Activated T-cell treated with anti-CD3 and anti-CD28 coated beads, Interleukin-2, amount 50 U/mL, for 24 hours (primary cell): ENCODE results near the gene RALY.

Experiments
- DNase-seq: peaks from one replicate; pipeline ENCODE4 v3.0.0-alpha.2; 2020
- H3K27ac Mint-ChIP-seq: 2 replicates; pipeline ENCODE4 v1.8.0; 2020; ENCODE audit warnings: mild to moderate bottlenecking, mixed read lengths
- H3K27me3 Mint-ChIP-seq: 2 replicates; pipeline ENCODE4 v1.8.0; 2020; ENCODE audit warnings: mixed read lengths
- H3K36me3 Mint-ChIP-seq: 2 replicates; pipeline ENCODE4 v1.8.0; 2020; ENCODE audit warnings: low read depth, mixed read lengths
- H3K4me1 Mint-ChIP-seq: 2 replicates; pipeline ENCODE4 v1.8.0; 2020; ENCODE audit warnings: low read depth, mixed read lengths
- H3K4me3 Mint-ChIP-seq: 2 replicates; pipeline ENCODE4 v1.8.0; 2020; ENCODE audit warnings: mild to moderate bottlenecking, moderate library complexity, mixed read lengths
- H3K9me3 Mint-ChIP-seq: 2 replicates; pipeline ENCODE4 v1.8.0; 2020; ENCODE audit warnings: mixed read lengths

RALY gene

GRCh38 chr20:33977535-33977934 lies 16.2 kb upstream of the RALY start:
- Mint-ChIP-seq H3K27ac (no peak overlapping the region), H3K9me3 (peaks cover 4% of the 10 kb centered on the region), H3K36me3 (no peaks in the 10 kb centered on the region), H3K4me1 (no peaks in the 10 kb centered on the region), H3K27me3 (no peaks in the 10 kb centered on the region), H3K4me3 (no peak overlapping the region)
- no peak for DNase-seq

- Mint-ChIP-seq H3K27me3 (no peaks in the 10 kb centered on the region), H3K36me3 (no peaks in the 10 kb centered on the region), H3K4me1 (no peaks in the 10 kb centered on the region), H3K4me3 (no peak overlapping the region), H3K27ac (no peak overlapping the region), H3K9me3 (peaks cover 4% of the 10 kb centered on the region)
- no peak for DNase-seq
These were observed 14.6 kb upstream of the RALY start for GRCh38 chr20:33979094-33979493.

GRCh38 chr20:33981347-33981746 lies 12.4 kb upstream of the RALY start:
- Mint-ChIP-seq H3K36me3 (no peaks in the 10 kb centered on the region), H3K9me3 (peaks cover 4% of the 10 kb centered on the region), H3K4me3 (no peak overlapping the region), H3K27ac (no peak overlapping the region), H3K4me1 (no peaks in the 10 kb centered on the region), H3K27me3 (no peaks in the 10 kb centered on the region)
- DNase-seq: no peak

- H3K9me3 Mint-ChIP-seq: peaks cover 4% of the 10 kb centered on the region
- H3K27ac Mint-ChIP-seq: no peak overlapping the region
- no peaks in the 10 kb centered on the region for H3K36me3 Mint-ChIP-seq
- DNase-seq: no peak
- no peaks in the 10 kb centered on the region for H3K4me1 Mint-ChIP-seq
- no peak overlapping the region for H3K4me3 Mint-ChIP-seq
- no peaks in the 10 kb centered on the region for H3K27me3 Mint-ChIP-seq
These were observed 11.7 kb upstream of the RALY start for GRCh38 chr20:33981964-33982363.

- no peaks in the 10 kb centered on the region for H3K27me3 Mint-ChIP-seq
- no peaks in the 10 kb centered on the region for H3K36me3 Mint-ChIP-seq
- no peaks in the 10 kb centered on the region for H3K9me3 Mint-ChIP-seq
- H3K4me3 Mint-ChIP-seq: no peak overlapping the region
- H3K4me1 Mint-ChIP-seq: no peaks in the 10 kb centered on the region
- DNase-seq: no peak
- no peak overlapping the region for H3K27ac Mint-ChIP-seq
These were observed 10.3 kb upstream of the RALY start for GRCh38 chr20:33983371-33983770.

- Mint-ChIP-seq H3K36me3 (no peaks in the 10 kb centered on the region), H3K4me1 (no peaks in the 10 kb centered on the region), H3K27ac (no peak overlapping the region), H3K27me3 (no peaks in the 10 kb centered on the region), H3K4me3 (no peak overlapping the region), H3K9me3 (no peaks in the 10 kb centered on the region)
- DNase-seq: no peak
These were observed 9.5 kb upstream of the RALY start for GRCh38 chr20:33984182-33984719.

- Mint-ChIP-seq H3K36me3 (no peaks in the 10 kb centered on the region), H3K9me3 (no peaks in the 10 kb centered on the region), H3K27me3 (no peaks in the 10 kb centered on the region), H3K27ac (no peak overlapping the region), H3K4me1 (peaks cover 5% of the 10 kb centered on the region), H3K4me3 (no peak overlapping the region)
- DNase-seq: no peak
These were observed 8.4 kb upstream of the RALY start for GRCh38 chr20:33985280-33985679.

GRCh38 chr20:33985830-33986229 lies 7.9 kb upstream of the RALY start:
- H3K27ac Mint-ChIP-seq: no peak overlapping the region

GRCh38 chr20:33986560-33987216 lies 7.0 kb upstream of the RALY start:
- Mint-ChIP-seq H3K4me1 (peaks cover 18% of the 10 kb centered on the region), H3K4me3 (no peak overlapping the region), H3K36me3 (peaks cover 10% of the 10 kb centered on the region), H3K27ac (no peak overlapping the region), H3K27me3 (no peaks in the 10 kb centered on the region), H3K9me3 (no peaks in the 10 kb centered on the region)
- DNase-seq: no peak

More at GRCh38 chr20:33985830-33986229, 7.9 kb upstream of the RALY start:
- H3K9me3 Mint-ChIP-seq: no peaks in the 10 kb centered on the region
- DNase-seq: no peak
- H3K4me3 Mint-ChIP-seq: no peak overlapping the region
- peaks cover 10% of the 10 kb centered on the region for H3K4me1 Mint-ChIP-seq
- no peaks in the 10 kb centered on the region for H3K27me3 Mint-ChIP-seq
- H3K36me3 Mint-ChIP-seq: peaks cover 3% of the 10 kb centered on the region

- no peak for DNase-seq
- Mint-ChIP-seq H3K27me3 (no peaks in the 10 kb centered on the region), H3K36me3 (peaks cover 33% of the 10 kb centered on the region), H3K27ac (no peak overlapping the region), H3K9me3 (no peaks in the 10 kb centered on the region), H3K4me3 (no peak overlapping the region), H3K4me1 (peaks cover 30% of the 10 kb centered on the region)
These were observed 3.6 kb upstream of the RALY start for GRCh38 chr20:33990075-33990474.

- Mint-ChIP-seq H3K27ac (peak overlapping the region; percentile 69), H3K36me3 (peaks cover 42% of the 10 kb centered on the region), H3K27me3 (no peaks in the 10 kb centered on the region), H3K4me1 (peaks cover 41% of the 10 kb centered on the region), H3K4me3 (peak overlapping the region; percentile 97), H3K9me3 (no peaks in the 10 kb centered on the region)
- DNase-seq: no peak
These were observed 2.2 kb upstream of the RALY start for GRCh38 chr20:33991502-33991901.

GRCh38 chr20:33992145-33992922 lies 1.4 kb upstream of the RALY start:
- no peak for DNase-seq
- Mint-ChIP-seq H3K27ac (peak overlapping the region; percentile 100), H3K27me3 (no peaks in the 10 kb centered on the region), H3K4me3 (peak overlapping the region; percentile 97), H3K9me3 (no peaks in the 10 kb centered on the region), H3K4me1 (peaks cover 49% of the 10 kb centered on the region), H3K36me3 (peaks cover 50% of the 10 kb centered on the region)

- peak overlapping the region; percentile 97 for H3K4me3 Mint-ChIP-seq
- H3K4me1 Mint-ChIP-seq: peaks cover 56% of the 10 kb centered on the region
- H3K27ac Mint-ChIP-seq: peak overlapping the region; percentile 100
These were observed 662 bp upstream of the RALY start for GRCh38 chr20:33992923-33993575.

GRCh38 chr20:33994222-33994913 lies 657 bp downstream of the RALY start:
- peak overlapping the region; percentile 99 for H3K27ac Mint-ChIP-seq
- H3K27me3 Mint-ChIP-seq: no peaks in the 10 kb centered on the region
- DNase-seq: peak; percentile 86
- H3K36me3 Mint-ChIP-seq: peaks cover 65% of the 10 kb centered on the region
- H3K9me3 Mint-ChIP-seq: no peaks in the 10 kb centered on the region
- H3K4me1 Mint-ChIP-seq: peaks cover 68% of the 10 kb centered on the region
- peak overlapping the region; percentile 97 for H3K4me3 Mint-ChIP-seq

More at GRCh38 chr20:33992923-33993575, 662 bp upstream of the RALY start:
- Mint-ChIP-seq H3K36me3 (peaks cover 57% of the 10 kb centered on the region), H3K9me3 (no peaks in the 10 kb centered on the region), H3K27me3 (no peaks in the 10 kb centered on the region)
- DNase-seq: peak; percentile 100
